ENCODE results near the gene PRSS48.
A peak's percentile ranks its signal among the peaks of the same experiment; 100 is the strongest.

PRSS48 gene

DNA sequence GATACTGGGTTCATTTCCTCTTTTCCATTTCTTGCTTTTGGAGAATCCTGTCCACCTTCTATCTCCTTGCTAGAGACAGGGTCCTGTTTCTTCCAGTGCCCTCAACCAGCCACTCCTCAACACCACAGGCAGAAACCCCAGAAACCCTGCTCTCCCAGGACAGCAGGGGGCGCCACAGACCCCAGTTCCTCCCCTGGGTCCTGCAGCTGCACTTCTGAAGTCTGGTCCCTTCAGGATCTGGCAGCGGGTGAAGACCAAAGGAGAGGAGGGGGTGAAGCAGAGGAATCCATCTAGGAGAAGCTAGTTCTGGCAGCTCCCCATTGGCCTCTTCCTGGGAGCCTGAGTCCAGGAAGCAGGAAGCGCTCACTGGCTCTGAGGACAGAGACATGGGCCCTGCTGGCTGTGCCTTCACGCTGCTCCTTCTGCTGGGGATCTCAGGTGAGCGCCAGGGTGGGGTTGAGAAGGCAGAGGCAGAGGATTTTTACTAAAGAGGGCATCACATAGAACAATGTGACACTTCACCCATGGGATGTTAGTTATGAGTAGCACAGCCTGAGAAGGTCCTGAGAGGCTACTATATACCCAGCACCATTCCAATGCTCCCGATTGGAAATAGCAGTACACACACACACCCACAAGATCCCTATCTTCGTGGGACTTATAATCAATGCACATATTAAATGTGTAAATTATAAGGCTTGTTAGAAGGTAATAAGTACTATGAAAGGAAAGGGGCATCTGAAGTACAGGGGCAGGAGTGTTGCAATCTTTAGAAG is at the start of gene PRSS48:
Gene PRSS48 (plus strand): TSS at position 375 of the 776 bp plus-strand sequence. CDS start 12 bp downstream, at position 387.
- no peaks in the 10 kb centered on the region for H3K9me3 ChIP-seq (replicated peaks; ENCODE audit: insufficient read depth, low read length)
- no peak within 1 kb of the TSS for H3K27ac ChIP-seq (ENCODE audit: low read length)
- no peaks in the 10 kb centered on the region for H3K27me3 ChIP-seq (replicated peaks; ENCODE audit: insufficient read depth, low read length)
- H3K4me2 ChIP-seq (ENCODE audit: low read depth, low read length) = no peak within 1 kb of the TSS
- H3K79me2 ChIP-seq (ENCODE audit: low read length) = no peaks in the 10 kb centered on the region
- H3K4me3 ChIP-seq (ENCODE audit: low read length) = no peak within 1 kb of the TSS
- H2AFZ ChIP-seq (ENCODE audit: low read length) = no peak within 1 kb of the TSS
- TF ChIP-seq, protein P1, sequence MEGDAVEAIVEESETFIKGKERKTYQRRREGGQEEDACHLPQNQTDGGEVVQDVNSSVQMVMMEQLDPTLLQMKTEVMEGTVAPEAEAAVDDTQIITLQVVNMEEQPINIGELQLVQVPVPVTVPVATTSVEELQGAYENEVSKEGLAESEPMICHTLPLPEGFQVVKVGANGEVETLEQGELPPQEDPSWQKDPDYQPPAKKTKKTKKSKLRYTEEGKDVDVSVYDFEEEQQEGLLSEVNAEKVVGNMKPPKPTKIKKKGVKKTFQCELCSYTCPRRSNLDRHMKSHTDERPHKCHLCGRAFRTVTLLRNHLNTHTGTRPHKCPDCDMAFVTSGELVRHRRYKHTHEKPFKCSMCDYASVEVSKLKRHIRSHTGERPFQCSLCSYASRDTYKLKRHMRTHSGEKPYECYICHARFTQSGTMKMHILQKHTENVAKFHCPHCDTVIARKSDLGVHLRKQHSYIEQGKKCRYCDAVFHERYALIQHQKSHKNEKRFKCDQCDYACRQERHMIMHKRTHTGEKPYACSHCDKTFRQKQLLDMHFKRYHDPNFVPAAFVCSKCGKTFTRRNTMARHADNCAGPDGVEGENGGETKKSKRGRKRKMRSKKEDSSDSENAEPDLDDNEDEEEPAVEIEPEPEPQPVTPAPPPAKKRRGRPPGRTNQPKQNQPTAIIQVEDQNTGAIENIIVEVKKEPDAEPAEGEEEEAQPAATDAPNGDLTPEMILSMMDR (IDR thresholded peaks at IDR 0.05; ENCODE audit: low read length) = peak; percentile 89
- TF ChIP-seq EZH2phosphoT487 (IDR thresholded peaks at IDR 0.05; ENCODE audit: low read length) (no peak), EZH2 (optimal IDR thresholded peaks at IDR 0.05; ENCODE audit: low read depth, low read length) (no peak)
- H3F3A ChIP-seq (ENCODE audit: insufficient read depth, low read length) = no peaks in the 10 kb centered on the region
- no peaks in the 10 kb centered on the region for H3K4me1 ChIP-seq (ENCODE audit: low read length)
- H4K20me1 ChIP-seq (ENCODE audit: insufficient read depth, low read length) = no peaks in the 10 kb centered on the region
- H3K9me2 ChIP-seq (replicated peaks; ENCODE audit: insufficient read depth, low read length) = no peaks in the 10 kb centered on the region
- peak; percentile 58 for DNase-seq
- no peak within 1 kb of the TSS for H3K9ac ChIP-seq (ENCODE audit: low read length)
- no peaks in the 10 kb centered on the region for H3K36me3 ChIP-seq (replicated peaks; ENCODE audit: insufficient read depth, low read length)

GRCh38 chr4:151227172-151227571 is 49.8 kb upstream of the PRSS48 start:
- Histone ChIP-seq H3K4me3 (ENCODE audit: low read length) (no peak overlapping the region), H3K4me2 (ENCODE audit: low read depth, low read length) (no peak overlapping the region), H3K36me3 (replicated peaks; ENCODE audit: insufficient read depth, low read length) (no peaks in the 10 kb centered on the region), H3K27ac (ENCODE audit: low read length) (no peak overlapping the region), H3K9ac (ENCODE audit: low read length) (no peak overlapping the region), H3K79me2 (ENCODE audit: low read length) (no peaks in the 10 kb centered on the region), H3K9me3 (replicated peaks; ENCODE audit: insufficient read depth, low read length) (no peaks in the 10 kb centered on the region), H3F3A (ENCODE audit: insufficient read depth, low read length) (no peaks in the 10 kb centered on the region), H3K27me3 (replicated peaks; ENCODE audit: insufficient read depth, low read length) (no peaks in the 10 kb centered on the region), H3K9me2 (replicated peaks; ENCODE audit: insufficient read depth, low read length) (no peaks in the 10 kb centered on the region), H3K4me1 (ENCODE audit: low read length) (no peaks in the 10 kb centered on the region), H2AFZ (ENCODE audit: low read length) (no peak overlapping the region), H4K20me1 (ENCODE audit: insufficient read depth, low read length) (no peaks in the 10 kb centered on the region)
- DNase-seq = no peak
- TF ChIP-seq EZH2phosphoT487 (IDR thresholded peaks at IDR 0.05; ENCODE audit: low read length) (no peak), EZH2 (optimal IDR thresholded peaks at IDR 0.05; ENCODE audit: low read depth, low read length) (no peak)
- TF ChIP-seq, protein P1 (IDR thresholded peaks at IDR 0.05; ENCODE audit: low read length) = no peak

DNA sequence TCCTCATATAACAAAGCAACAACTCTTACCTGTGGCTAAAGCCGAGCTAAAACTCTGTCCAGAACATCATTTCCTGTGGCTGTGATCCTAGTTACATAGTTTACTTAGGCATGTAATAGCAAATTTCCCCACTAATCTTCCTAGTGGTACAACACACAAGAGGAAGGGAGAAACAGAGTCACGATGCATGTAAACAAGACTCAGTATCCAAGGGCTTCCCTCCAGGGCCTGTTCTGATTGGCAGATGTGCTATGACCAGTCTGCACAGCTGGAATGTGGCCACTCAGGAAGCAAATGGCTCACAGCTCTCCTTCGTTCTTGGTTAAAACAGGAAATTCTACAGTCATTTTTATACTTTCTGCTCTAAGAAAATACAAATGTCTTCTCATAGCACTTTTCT is 49.2 kb upstream of the PRSS48 start:
- Histone ChIP-seq H3K9ac (ENCODE audit: low read length) (no peak overlapping the region), H3F3A (ENCODE audit: insufficient read depth, low read length) (no peaks in the 10 kb centered on the region), H4K20me1 (ENCODE audit: insufficient read depth, low read length) (no peaks in the 10 kb centered on the region), H3K4me1 (ENCODE audit: low read length) (no peaks in the 10 kb centered on the region), H3K36me3 (replicated peaks; ENCODE audit: insufficient read depth, low read length) (no peaks in the 10 kb centered on the region), H3K4me2 (ENCODE audit: low read depth, low read length) (no peak overlapping the region), H3K27ac (ENCODE audit: low read length) (no peak overlapping the region), H3K4me3 (ENCODE audit: low read length) (no peak overlapping the region), H2AFZ (ENCODE audit: low read length) (no peak overlapping the region), H3K9me2 (replicated peaks; ENCODE audit: insufficient read depth, low read length) (no peaks in the 10 kb centered on the region), H3K9me3 (replicated peaks; ENCODE audit: insufficient read depth, low read length) (no peaks in the 10 kb centered on the region), H3K27me3 (replicated peaks; ENCODE audit: insufficient read depth, low read length) (no peaks in the 10 kb centered on the region), H3K79me2 (ENCODE audit: low read length) (no peaks in the 10 kb centered on the region)
- no peak for TF ChIP-seq EZH2phosphoT487 (IDR thresholded peaks at IDR 0.05; ENCODE audit: low read length)
- TF ChIP-seq, protein P1 (IDR thresholded peaks at IDR 0.05; ENCODE audit: low read length) = no peak
- no peak for TF ChIP-seq EZH2 (optimal IDR thresholded peaks at IDR 0.05; ENCODE audit: low read depth, low read length)
- no peak for DNase-seq

Data from MM.1S (cell line).